ENCODE measurements around the gene NKTR.

- TF ChIP-seq CTCF (IDR thresholded peaks at IDR 0.05) (no peak), POLR2A (IDR thresholded peaks at IDR 0.05) (no peak), EP300 (IDR thresholded peaks at IDR 0.05) (no peak)
Observed at GRCh38 chr3:42661593-42662022, 61.1 kb downstream of the NKTR start.
